ENCODE results near the gene CTPS2.
"Not testable (repeated sequence)": the region's sequence is repeated elsewhere in the genome, so short reads cannot be mapped to it uniquely, and the experiment has no call there.

Gene CTPS2

GRCh38 chrX:16712548-16713155, at the start of gene CTPS2:
CTPS2 (minus strand) TSS chrX:16712669; CDS start chrX:16702902, 9,767 bp downstream.
- Mint-ChIP-seq H3K4me3 (peak within 1 kb of the TSS; percentile 88), H3K27ac (peak within 1 kb of the TSS; percentile 88), H3K4me1 (peaks cover 14% of the 10 kb centered on the region), H3K36me3 (no peaks in the 10 kb centered on the region), H3K9me3 (no peaks in the 10 kb centered on the region), H3K27me3 (no peaks in the 10 kb centered on the region)

- not testable (repeated sequence) for H3K4me1 Mint-ChIP-seq, H3K4me3 Mint-ChIP-seq, H3K27me3 Mint-ChIP-seq, H3K36me3 Mint-ChIP-seq, H3K9me3 Mint-ChIP-seq, H3K27ac Mint-ChIP-seq
These were observed 49.0 kb upstream of the CTPS2 start for GRCh38 chrX:16761500-16761899.

GRCh38 chrX:16756724-16757123, 44.3 kb upstream of the CTPS2 start:
- Mint-ChIP-seq H3K4me1 (no peaks in the 10 kb centered on the region), H3K27me3 (no peaks in the 10 kb centered on the region), H3K27ac (no peak overlapping the region), H3K9me3 (no peaks in the 10 kb centered on the region), H3K4me3 (no peak overlapping the region), H3K36me3 (peaks cover 2% of the 10 kb centered on the region)

- Mint-ChIP-seq H3K4me1 (no peaks in the 10 kb centered on the region), H3K4me3 (no peak overlapping the region), H3K27ac (no peak overlapping the region), H3K36me3 (peaks cover 2% of the 10 kb centered on the region), H3K9me3 (no peaks in the 10 kb centered on the region), H3K27me3 (no peaks in the 10 kb centered on the region)
These were observed 41.5 kb upstream of the CTPS2 start for GRCh38 chrX:16754019-16754418.

GRCh38 chrX:16750136-16750535, 37.7 kb upstream of the CTPS2 start:
- Mint-ChIP-seq H3K27me3 (no peaks in the 10 kb centered on the region), H3K9me3 (no peaks in the 10 kb centered on the region), H3K4me1 (no peaks in the 10 kb centered on the region), H3K4me3 (no peak overlapping the region), H3K36me3 (no peaks in the 10 kb centered on the region), H3K27ac (no peak overlapping the region)

- no peaks in the 10 kb centered on the region for H3K27me3 Mint-ChIP-seq
- peaks cover 2% of the 10 kb centered on the region for H3K36me3 Mint-ChIP-seq
- H3K4me1 Mint-ChIP-seq, result no peaks in the 10 kb centered on the region
- H3K9me3 Mint-ChIP-seq, result no peaks in the 10 kb centered on the region
- no peak overlapping the region for H3K27ac Mint-ChIP-seq
- H3K4me3 Mint-ChIP-seq, result no peak overlapping the region
These were observed 36.0 kb upstream of the CTPS2 start for GRCh38 chrX:16748425-16748824.

- Mint-ChIP-seq H3K36me3 (peaks cover 2% of the 10 kb centered on the region), H3K27ac (no peak overlapping the region), H3K4me1 (no peaks in the 10 kb centered on the region)
These were observed 33.2 kb upstream of the CTPS2 start for GRCh38 chrX:16745659-16746058.

GRCh38 chrX:16745102-16745501, 32.6 kb upstream of the CTPS2 start:
- no peaks in the 10 kb centered on the region for H3K9me3 Mint-ChIP-seq
- no peak overlapping the region for H3K27ac Mint-ChIP-seq
- H3K4me3 Mint-ChIP-seq, result no peak overlapping the region
- H3K4me1 Mint-ChIP-seq, result no peaks in the 10 kb centered on the region
- no peaks in the 10 kb centered on the region for H3K27me3 Mint-ChIP-seq
- H3K36me3 Mint-ChIP-seq, result peaks cover 4% of the 10 kb centered on the region

More at GRCh38 chrX:16745659-16746058, 33.2 kb upstream of the CTPS2 start:
- Mint-ChIP-seq H3K27me3 (no peaks in the 10 kb centered on the region), H3K4me3 (no peak overlapping the region), H3K9me3 (no peaks in the 10 kb centered on the region)

GRCh38 chrX:16743604-16744325, 31.3 kb upstream of the CTPS2 start:
- H3K36me3 Mint-ChIP-seq, result peaks cover 4% of the 10 kb centered on the region
- no peaks in the 10 kb centered on the region for H3K27me3 Mint-ChIP-seq
- H3K27ac Mint-ChIP-seq, result no peak overlapping the region
- no peak overlapping the region for H3K4me3 Mint-ChIP-seq
- H3K4me1 Mint-ChIP-seq, result no peaks in the 10 kb centered on the region
- no peaks in the 10 kb centered on the region for H3K9me3 Mint-ChIP-seq

- H3K9me3 Mint-ChIP-seq, result no peaks in the 10 kb centered on the region
- H3K27ac Mint-ChIP-seq, result no peak overlapping the region
- H3K36me3 Mint-ChIP-seq, result peaks cover 11% of the 10 kb centered on the region
- no peaks in the 10 kb centered on the region for H3K27me3 Mint-ChIP-seq
- H3K4me3 Mint-ChIP-seq, result no peak overlapping the region
- H3K4me1 Mint-ChIP-seq, result no peaks in the 10 kb centered on the region
These were observed 27.1 kb upstream of the CTPS2 start for GRCh38 chrX:16739574-16739973.

GRCh38 chrX:16737024-16737423, 24.6 kb upstream of the CTPS2 start:
- H3K4me1 Mint-ChIP-seq, result peaks cover 4% of the 10 kb centered on the region
- H3K9me3 Mint-ChIP-seq, result no peaks in the 10 kb centered on the region
- H3K27ac Mint-ChIP-seq, result no peak overlapping the region
- H3K4me3 Mint-ChIP-seq, result no peak overlapping the region
- H3K36me3 Mint-ChIP-seq, result peaks cover 11% of the 10 kb centered on the region
- no peaks in the 10 kb centered on the region for H3K27me3 Mint-ChIP-seq

GRCh38 chrX:16733013-16733412, 20.5 kb upstream of the CTPS2 start:
- Mint-ChIP-seq H3K27me3 (no peaks in the 10 kb centered on the region), H3K27ac (no peak overlapping the region), H3K4me3 (no peak overlapping the region), H3K36me3 (peaks cover 9% of the 10 kb centered on the region), H3K4me1 (peaks cover 4% of the 10 kb centered on the region), H3K9me3 (no peaks in the 10 kb centered on the region)

GRCh38 chrX:16730450-16730849, 18.0 kb upstream of the CTPS2 start:
- no peak overlapping the region for H3K4me3 Mint-ChIP-seq
- no peak overlapping the region for H3K27ac Mint-ChIP-seq
- H3K4me1 Mint-ChIP-seq, result peaks cover 8% of the 10 kb centered on the region
- H3K36me3 Mint-ChIP-seq, result peaks cover 7% of the 10 kb centered on the region
- no peaks in the 10 kb centered on the region for H3K9me3 Mint-ChIP-seq
- H3K27me3 Mint-ChIP-seq, result no peaks in the 10 kb centered on the region

GRCh38 chrX:16727637-16728036, 15.2 kb upstream of the CTPS2 start:
- Mint-ChIP-seq H3K4me3 (no peak overlapping the region), H3K36me3 (peaks cover 7% of the 10 kb centered on the region), H3K4me1 (peaks cover 23% of the 10 kb centered on the region), H3K27ac (no peak overlapping the region), H3K27me3 (no peaks in the 10 kb centered on the region), H3K9me3 (no peaks in the 10 kb centered on the region)

- H3K27ac Mint-ChIP-seq, H3K4me3 Mint-ChIP-seq, H3K36me3 Mint-ChIP-seq, H3K9me3 Mint-ChIP-seq, H3K27me3 Mint-ChIP-seq: not testable (repeated sequence)
- H3K4me1 Mint-ChIP-seq, result peaks cover 28% of the 10 kb centered on the region
These were observed 14.0 kb upstream of the CTPS2 start for GRCh38 chrX:16726347-16726988.

GRCh38 chrX:16725072-16725471, 12.6 kb upstream of the CTPS2 start:
- Mint-ChIP-seq H3K36me3 (peaks cover 7% of the 10 kb centered on the region), H3K9me3 (no peaks in the 10 kb centered on the region), H3K4me3 (no peak overlapping the region), H3K27me3 (no peaks in the 10 kb centered on the region), H3K4me1 (peaks cover 42% of the 10 kb centered on the region), H3K27ac (no peak overlapping the region)
